Esophagus muscularis mucosa (tissue), 4 donors: ENCODE measurements around the gene STRN4. TPM values are rescaled to one million over a fixed set of nuclear protein-coding genes. Genes with fewer than 3 reads are reported as not detected.
A peak's percentile ranks its signal among the peaks of the same experiment; 100 is the strongest.

ENCODE experiments used
- DNase-seq: peaks from one replicate; pipeline ENCODE4 v3.0.0-alpha.2; 2017; ENCODE audit errors: extremely low spot score
- H3K27ac ChIP-seq, 4 donors: fragments of 200-600 bp; sonication (generic); replicated peaks in 1 of 4; 1 replicate in 3 of 4; 2 replicates in 1 of 4; pipeline ENCODE4 v1.5.1; 2016 to 2019; ENCODE audit warnings: mild to moderate bottlenecking in 1 of 4
- H3K27me3 ChIP-seq, 4 donors: fragments of 200-600 bp; sonication (generic); one replicate each; pipeline versions ENCODE4 v1.5.1 to v1.6.0; 2016 to 2019
- H3K36me3 ChIP-seq, 4 donors: fragments of 200-600 bp; sonication (generic); one replicate each; pipeline ENCODE4 v1.5.1; 2016 to 2019
- H3K4me1 ChIP-seq, 4 donors: fragments of 200-600 bp; sonication (generic); one replicate each; pipeline ENCODE4 v1.5.1; 2016 to 2019
- H3K4me3 ChIP-seq, 4 donors: fragments of 200-600 bp; sonication (generic); 1 replicate in 2 of 4; 2 replicates in 2 of 4; pipeline ENCODE4 v1.5.1; 2016 to 2019; ENCODE audit warnings: mild to moderate bottlenecking in 4 of 4, moderate library complexity in 1 of 4
- H3K9me3 ChIP-seq, 4 donors: fragments of 200-600 bp; sonication (generic); 1 replicate in 3 of 4; 2 replicates in 1 of 4; pipeline ENCODE4 v1.5.1; 2016 to 2019
- CTCF ChIP-seq, 3 experiments: fragments of 200-600 bp in 2 of 3; fragments of 450-650 bp in 1 of 3; sonication (generic) in 2 of 3; IDR thresholded peaks; one replicate each; pipeline ENCODE4 v1.5.1; 2017 to 2019; ENCODE audit warnings: antibody characterized with exemption in 3 of 3, mild to moderate bottlenecking in 2 of 3, moderate library complexity in 1 of 3
- EP300 ChIP-seq: sonication (generic); formaldehyde crosslinking; IDR thresholded peaks from one replicate; pipeline ENCODE4 v1.6.1; 2017; ENCODE audit warnings: antibody characterized with exemption
- POLR2A ChIP-seq: fragments of 450-650 bp; IDR thresholded peaks from one replicate; pipeline ENCODE4 v1.6.1; 2017; ENCODE audit warnings: antibody characterized with exemption, moderate library complexity, mild to moderate bottlenecking, low read depth
- POLR2AphosphoS5 ChIP-seq, 2 donors: sonication (generic); formaldehyde crosslinking; IDR thresholded peaks; one replicate each; pipeline ENCODE4 v1.6.1; 2017; ENCODE audit warnings: antibody characterized with exemption in 2 of 2
- WGBS: methylation state at CpG from one replicate; pipeline ENCODE4 v1.1.5; 2018; 5-methylcytosine and 5-hydroxymethylcytosine counted together
- intact Hi-C: fragments of 100-400 bp; cut with DNase I; formaldehyde crosslinking; loops from one replicate; pipeline ENCODE4 v1.15.1; 2023
- total RNA-seq, 4 donors: library from RNA; depleted of rRNA; stranded (reverse); fragments of >200 nt; gene quantifications; one replicate each; pipeline versions ENCODE4 v1.1.0 to v1.2.1, GENCODE V29; 2016

Gene STRN4
- total RNA-seq, 4 donors from 2014 or later, result 85.2 to 119 (median 101) TPM

- Histone ChIP-seq H3K4me1 (peaks cover 0 to 60% (median 50%) of the 10 kb centered on the region in 4 donors), H3K9me3 (no peaks in the 10 kb centered on the region), H3K27me3 (no peaks in the 10 kb centered on the region), H3K27ac (peak overlapping the region; percentile 60 to 86 (median 72)), H3K36me3 (peaks cover 0 to 25% (median 20%) of the 10 kb centered on the region in 4 donors), H3K4me3 (no peak overlapping the region)
- no peak for TF ChIP-seq EP300
- TF ChIP-seq POLR2A, result no peak
- TF ChIP-seq CTCF (IDR thresholded peaks at IDR 0.05), result no peak
- no peak for TF ChIP-seq POLR2AphosphoS5 (IDR thresholded peaks at IDR 0.05)
- intact Hi-C loops, result loop anchor here (10.0 kb wide), 1 partner anchor 236 kb away; no protein-coding TSS in a partner anchor
- no peak for DNase-seq
- WGBS, result 79% methylated on average over 6 of the region's 6 CpGs
These were observed 13.0 kb upstream of the STRN4 start for GRCh38 chr19:46759206-46759605.

- H3K9me3 ChIP-seq, result no peaks in the 10 kb centered on the region
- 76% methylated on average over 22 of the region's 30 CpGs for WGBS
- H3K36me3 ChIP-seq, result peaks cover 0 to 37% (median 33%) of the 10 kb centered on the region in 4 donors
- TF ChIP-seq POLR2A, result no peak
- TF ChIP-seq POLR2AphosphoS5 (IDR thresholded peaks at IDR 0.05), result no peak
- TF ChIP-seq EP300, result no peak
- TF ChIP-seq CTCF (IDR thresholded peaks at IDR 0.05), result no peak
- H3K4me3 ChIP-seq, result no peak overlapping the region
- intact Hi-C loops, result loop anchor here (2.0 to 10.0 kb wide), 2 partner anchors 84 to 238 kb away; no protein-coding TSS in a partner anchor
- no peaks in the 10 kb centered on the region for H3K27me3 ChIP-seq
- H3K27ac ChIP-seq, result no peak overlapping the region
- no peak for DNase-seq
- H3K4me1 ChIP-seq, result peaks cover 0 to 57% (median 54%) of the 10 kb centered on the region in 4 donors
These were observed 10.3 kb upstream of the STRN4 start for GRCh38 chr19:46756544-46756888.

DNA sequence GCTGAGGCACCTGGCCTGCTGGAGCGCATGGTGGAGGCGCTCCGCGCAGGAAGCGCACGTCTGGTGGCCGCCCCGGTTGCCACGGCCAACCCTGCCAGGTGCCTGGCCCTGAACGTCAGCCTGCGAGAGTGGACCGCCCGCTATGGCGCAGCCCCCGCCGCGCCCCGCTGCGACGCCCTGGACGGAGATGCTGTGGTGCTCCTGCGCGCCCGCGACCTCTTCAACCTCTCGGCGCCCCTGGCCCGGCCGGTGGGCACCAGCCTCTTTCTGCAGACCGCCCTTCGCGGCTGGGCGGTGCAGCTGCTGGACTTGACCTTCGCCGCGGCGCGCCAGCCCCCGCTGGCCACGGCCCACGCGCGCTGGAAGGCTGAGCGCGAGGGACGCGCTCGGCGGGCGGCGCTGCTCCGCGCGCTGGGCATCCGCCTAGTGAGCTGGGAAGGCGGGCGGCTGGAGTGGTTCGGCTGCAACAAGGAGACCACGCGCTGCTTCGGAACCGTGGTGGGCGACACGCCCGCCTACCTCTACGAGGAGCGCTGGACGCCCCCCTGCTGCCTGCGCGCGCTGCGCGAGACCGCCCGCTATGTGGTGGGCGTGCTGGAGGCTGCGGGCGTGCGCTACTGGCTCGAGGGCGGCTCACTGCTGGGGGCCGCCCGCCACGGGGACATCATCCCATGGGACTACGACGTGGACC lies 9.7 kb upstream of the STRN4 start:
- H3K27ac ChIP-seq, result peak overlapping the region in 3 of 4 donors; percentile 61 to 81 (median 66)
- peaks cover 0 to 41% (median 34%) of the 10 kb centered on the region in 4 donors for H3K36me3 ChIP-seq
- no peaks in the 10 kb centered on the region for H3K9me3 ChIP-seq
- DNase-seq, result no peak
- H3K4me1 ChIP-seq, result peaks cover 0 to 57% (median 49%) of the 10 kb centered on the region in 4 donors
- WGBS, result 92% methylated on average over 35 of the region's 86 CpGs
- H3K27me3 ChIP-seq, result no peaks in the 10 kb centered on the region
- intact Hi-C loops, result loop anchor here (2.0 to 10.0 kb wide), 2 partner anchors 85 to 239 kb away; no protein-coding TSS in a partner anchor
- no peak for TF ChIP-seq POLR2AphosphoS5 (IDR thresholded peaks at IDR 0.05)
- TF ChIP-seq EP300, result no peak
- no peak for TF ChIP-seq POLR2A
- TF ChIP-seq CTCF (IDR thresholded peaks at IDR 0.05), result no peak
- no peak overlapping the region for H3K4me3 ChIP-seq

- DNase-seq, result no peak
- Histone ChIP-seq H3K4me1 (peaks cover 0 to 53% (median 43%) of the 10 kb centered on the region in 4 donors), H3K27ac (peak overlapping the region; percentile 61 to 81 (median 66)), H3K27me3 (no peaks in the 10 kb centered on the region), H3K4me3 (no peak overlapping the region), H3K36me3 (peaks cover 0 to 48% (median 39%) of the 10 kb centered on the region in 4 donors), H3K9me3 (no peaks in the 10 kb centered on the region)
- TF ChIP-seq CTCF (IDR thresholded peaks at IDR 0.05) (no peak), POLR2A (no peak), POLR2AphosphoS5 (IDR thresholded peaks at IDR 0.05) (no peak), EP300 (no peak)
- intact Hi-C loops, result loop anchor here (10.0 kb wide), 1 partner anchor 240 kb away; no protein-coding TSS in a partner anchor
- 77% methylated on average over 16 of the region's 39 CpGs for WGBS
These were observed 9.0 kb upstream of the STRN4 start for GRCh38 chr19:46755077-46755852.
